ENCODE data around the gene CDH24. TPM values are rescaled to one million over a fixed set of nuclear protein-coding genes. Genes with fewer than 3 reads are reported as not detected.

Gene CDH24
- polyA plus RNA-seq, 2 of the 4 experiments (the other 2 are of a cell fraction), result 4.8 to 5.1 TPM

DNA sequence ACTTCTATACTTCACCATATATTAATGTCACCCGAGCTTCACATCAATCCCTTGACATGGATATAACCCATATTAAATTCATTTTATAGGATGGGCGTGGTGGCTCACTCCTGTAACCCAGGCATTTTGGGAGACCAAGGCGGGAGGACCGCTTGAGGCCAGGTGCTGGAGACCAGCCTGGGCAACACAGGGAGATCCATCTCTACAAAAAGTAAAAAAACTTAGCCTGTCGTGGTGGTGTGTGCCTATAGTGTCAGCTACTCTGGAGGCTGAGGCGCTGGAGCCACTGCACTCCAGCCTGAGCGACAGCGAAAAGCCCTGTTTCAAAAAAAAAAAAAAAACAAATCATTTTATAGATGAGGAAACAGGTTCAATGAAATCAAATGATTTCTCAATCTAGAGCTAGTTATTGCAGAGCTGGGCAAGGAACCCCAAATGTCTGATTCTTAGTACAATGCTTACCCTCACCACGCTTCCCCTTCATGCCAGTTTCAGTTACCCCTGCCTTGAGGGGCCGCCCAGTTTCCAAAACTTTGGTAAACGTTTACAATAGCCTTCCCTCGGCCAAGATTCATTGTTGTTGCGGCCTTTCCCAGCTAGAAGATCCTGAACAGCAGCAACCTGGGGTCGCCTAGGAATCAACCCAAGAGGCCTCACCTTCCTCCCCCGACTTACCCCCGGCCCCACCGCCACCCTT, 23.4 kb downstream of the CDH24 start:
- FAIRE-seq, result no peak
- ATAC-seq, result peak in 1 of 2 experiments; percentile 49; a peak in 3 of 6 replicates
- H3K9me3 ChIP-seq, result no peaks in the 10 kb centered on the region
- no peak for DNase-seq (ENCODE audit: low read depth in 1 of 2, low spot score in 1 of 2)
- H3K4me3 ChIP-seq, result peak overlapping the region; percentile 76
- peak overlapping the region; percentile 97 for H3K4me2 ChIP-seq
- TF ChIP-seq TP53 (CRISPR knock-in tag; IDR thresholded peaks at IDR 0.05), result no peak
- TF ChIP-seq, protein P1, sequence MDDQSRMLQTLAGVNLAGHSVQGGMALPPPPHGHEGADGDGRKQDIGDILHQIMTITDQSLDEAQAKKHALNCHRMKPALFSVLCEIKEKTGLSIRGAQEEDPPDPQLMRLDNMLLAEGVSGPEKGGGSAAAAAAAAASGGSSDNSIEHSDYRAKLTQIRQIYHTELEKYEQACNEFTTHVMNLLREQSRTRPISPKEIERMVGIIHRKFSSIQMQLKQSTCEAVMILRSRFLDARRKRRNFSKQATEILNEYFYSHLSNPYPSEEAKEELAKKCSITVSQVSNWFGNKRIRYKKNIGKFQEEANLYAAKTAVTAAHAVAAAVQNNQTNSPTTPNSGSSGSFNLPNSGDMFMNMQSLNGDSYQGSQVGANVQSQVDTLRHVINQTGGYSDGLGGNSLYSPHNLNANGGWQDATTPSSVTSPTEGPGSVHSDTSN (IDR thresholded peaks at IDR 0.05), result no peak
- TF ChIP-seq RAD21 (conservative IDR thresholded peaks at IDR 0.05 in 1 of 2, IDR thresholded peaks at IDR 0.05 in 1 of 2), result no peak
- no peak for TF ChIP-seq ESRRA (IDR thresholded peaks at IDR 0.05; ENCODE audit: borderline replicate concordance, low read length)
- no peak for TF ChIP-seq JUN (IDR thresholded peaks at IDR 0.05)
- TF ChIP-seq RFX5 (IDR thresholded peaks at IDR 0.05), result no peak
- TF ChIP-seq HEYL (CRISPR knock-in tag; IDR thresholded peaks at IDR 0.05), result no peak
- TF ChIP-seq ZC3H11A (IDR thresholded peaks at IDR 0.05), result no peak
- no peak for TF ChIP-seq KDM5A (IDR thresholded peaks at IDR 0.05)
- no peak for TF ChIP-seq ZFP36 (IDR thresholded peaks at IDR 0.05; ENCODE audit: borderline replicate concordance, partially characterized antibody)
- no peak for TF ChIP-seq PHF8 (IDR thresholded peaks at IDR 0.05; ENCODE audit: borderline replicate concordance, low read depth)
- TF ChIP-seq EP300 (IDR thresholded peaks at IDR 0.05), result no peak
- no peak for TF ChIP-seq CBX8 (IDR thresholded peaks at IDR 0.05)
- TF ChIP-seq CEBPB (IDR thresholded peaks at IDR 0.05), result no peak
- no peak for TF ChIP-seq SMC3 (IDR thresholded peaks at IDR 0.05)
- TF ChIP-seq, protein P2, sequence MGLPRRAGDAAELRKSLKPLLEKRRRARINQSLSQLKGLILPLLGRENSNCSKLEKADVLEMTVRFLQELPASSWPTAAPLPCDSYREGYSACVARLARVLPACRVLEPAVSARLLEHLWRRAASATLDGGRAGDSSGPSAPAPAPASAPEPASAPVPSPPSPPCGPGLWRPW (IDR thresholded peaks at IDR 0.05), result no peak
- no peak for TF ChIP-seq TFCP2L1 (CRISPR knock-in tag; IDR thresholded peaks at IDR 0.05)
- TF ChIP-seq CHD4 (IDR thresholded peaks at IDR 0.05; ENCODE audit: borderline replicate concordance), result no peak
- H3K27ac ChIP-seq, result peak overlapping the region; percentile 89 to 97
- ChIA-PET CTCF (interaction anchor here (0.5 to 2.4 kb wide), 13 partner anchors 10 to 477 kb away, joined by 3 to 12 read pairs (median 3); partner anchors contain the start of gene CDH24), POLR2A (interaction anchor here (0.7 to 2.1 kb wide), 5 partner anchors 23 to 61 kb away, joined by 4 to 21 read pairs (median 5); partner anchors contain the start of gene ACIN1)
- peaks cover 13% of the 10 kb centered on the region for H3K4me1 ChIP-seq
- WGBS (ENCODE audit: missing lambda C conversion rate), result 45% methylated on average over 14 of the region's 17 CpGs

DNA sequence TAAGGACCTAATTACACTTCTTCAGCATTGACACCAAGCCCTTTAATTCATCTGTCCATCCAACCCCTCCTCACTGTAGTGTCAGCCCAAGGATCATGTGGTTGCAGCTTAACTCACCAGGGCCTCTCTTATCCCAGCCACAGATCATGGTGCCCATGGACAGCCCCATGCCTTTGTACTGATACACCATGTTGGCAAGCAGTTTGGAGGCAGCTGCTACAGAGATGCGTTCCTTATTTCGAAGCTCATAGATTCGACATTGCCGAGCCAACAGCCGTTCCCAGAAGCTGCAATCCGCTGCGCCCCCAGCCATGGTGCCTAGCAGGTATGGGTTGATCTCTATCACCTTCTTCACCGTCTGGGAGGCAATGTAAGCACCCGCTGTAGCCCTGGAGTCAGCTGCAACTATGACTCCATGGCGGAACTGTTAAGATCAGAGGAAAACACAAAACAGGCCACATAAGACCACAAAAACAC, 24.0 kb downstream of the CDH24 start:
- ChIA-PET POLR2A (interaction anchor here (1.4 to 2.1 kb wide), 3 partner anchors 22 to 38 kb away, joined by 4 to 21 read pairs (median 7); no protein-coding TSS in a partner anchor), CTCF (interaction anchor here (0.5 to 2.4 kb wide), 14 partner anchors 10 to 476 kb away, joined by 3 to 12 read pairs (median 4); partner anchors contain the start of gene CDH24)
- ATAC-seq (no peak), FAIRE-seq (no peak), DNase-seq (ENCODE audit: low read depth in 1 of 2, low spot score in 1 of 2) (no peak)
- Histone ChIP-seq H3K27ac (peak overlapping the region; percentile 89 to 97; a peak in 4 of 6 replicates), H3K4me3 (peak overlapping the region; percentile 76), H3K4me2 (peak overlapping the region; percentile 97), H3K9me3 (no peaks in the 10 kb centered on the region), H3K4me1 (peaks cover 13% of the 10 kb centered on the region)
- WGBS (ENCODE audit: missing lambda C conversion rate), result 96% methylated on average over 10 of the region's 10 CpGs
- TF ChIP-seq, protein P3, sequence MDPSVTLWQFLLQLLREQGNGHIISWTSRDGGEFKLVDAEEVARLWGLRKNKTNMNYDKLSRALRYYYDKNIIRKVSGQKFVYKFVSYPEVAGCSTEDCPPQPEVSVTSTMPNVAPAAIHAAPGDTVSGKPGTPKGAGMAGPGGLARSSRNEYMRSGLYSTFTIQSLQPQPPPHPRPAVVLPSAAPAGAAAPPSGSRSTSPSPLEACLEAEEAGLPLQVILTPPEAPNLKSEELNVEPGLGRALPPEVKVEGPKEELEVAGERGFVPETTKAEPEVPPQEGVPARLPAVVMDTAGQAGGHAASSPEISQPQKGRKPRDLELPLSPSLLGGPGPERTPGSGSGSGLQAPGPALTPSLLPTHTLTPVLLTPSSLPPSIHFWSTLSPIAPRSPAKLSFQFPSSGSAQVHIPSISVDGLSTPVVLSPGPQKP (IDR thresholded peaks at IDR 0.05; ENCODE audit: low read depth, low read length), result no peak
- TF ChIP-seq KDM1A (IDR thresholded peaks at IDR 0.05; ENCODE audit: low read depth) (no peak), EHF (CRISPR knock-in tag; IDR thresholded peaks at IDR 0.05) (no peak), CBX8 (IDR thresholded peaks at IDR 0.05) (no peak), HOXB5 (CRISPR knock-in tag; IDR thresholded peaks at IDR 0.05) (no peak), SMC3 (IDR thresholded peaks at IDR 0.05) (no peak), ZC3H11A (IDR thresholded peaks at IDR 0.05) (no peak), JUNB (IDR thresholded peaks at IDR 0.05) (no peak), RAD21 (conservative IDR thresholded peaks at IDR 0.05 in 1 of 2, IDR thresholded peaks at IDR 0.05 in 1 of 2) (no peak), SREBF2 (IDR thresholded peaks at IDR 0.05) (no peak), RCOR1 (IDR thresholded peaks at IDR 0.05; ENCODE audit: low read depth, low read length) (no peak)
- TF ChIP-seq, protein P4, sequence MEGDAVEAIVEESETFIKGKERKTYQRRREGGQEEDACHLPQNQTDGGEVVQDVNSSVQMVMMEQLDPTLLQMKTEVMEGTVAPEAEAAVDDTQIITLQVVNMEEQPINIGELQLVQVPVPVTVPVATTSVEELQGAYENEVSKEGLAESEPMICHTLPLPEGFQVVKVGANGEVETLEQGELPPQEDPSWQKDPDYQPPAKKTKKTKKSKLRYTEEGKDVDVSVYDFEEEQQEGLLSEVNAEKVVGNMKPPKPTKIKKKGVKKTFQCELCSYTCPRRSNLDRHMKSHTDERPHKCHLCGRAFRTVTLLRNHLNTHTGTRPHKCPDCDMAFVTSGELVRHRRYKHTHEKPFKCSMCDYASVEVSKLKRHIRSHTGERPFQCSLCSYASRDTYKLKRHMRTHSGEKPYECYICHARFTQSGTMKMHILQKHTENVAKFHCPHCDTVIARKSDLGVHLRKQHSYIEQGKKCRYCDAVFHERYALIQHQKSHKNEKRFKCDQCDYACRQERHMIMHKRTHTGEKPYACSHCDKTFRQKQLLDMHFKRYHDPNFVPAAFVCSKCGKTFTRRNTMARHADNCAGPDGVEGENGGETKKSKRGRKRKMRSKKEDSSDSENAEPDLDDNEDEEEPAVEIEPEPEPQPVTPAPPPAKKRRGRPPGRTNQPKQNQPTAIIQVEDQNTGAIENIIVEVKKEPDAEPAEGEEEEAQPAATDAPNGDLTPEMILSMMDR (IDR thresholded peaks at IDR 0.05), result no peak
- TF ChIP-seq, protein P1 (IDR thresholded peaks at IDR 0.05), result no peak
- TF ChIP-seq, protein P5, sequence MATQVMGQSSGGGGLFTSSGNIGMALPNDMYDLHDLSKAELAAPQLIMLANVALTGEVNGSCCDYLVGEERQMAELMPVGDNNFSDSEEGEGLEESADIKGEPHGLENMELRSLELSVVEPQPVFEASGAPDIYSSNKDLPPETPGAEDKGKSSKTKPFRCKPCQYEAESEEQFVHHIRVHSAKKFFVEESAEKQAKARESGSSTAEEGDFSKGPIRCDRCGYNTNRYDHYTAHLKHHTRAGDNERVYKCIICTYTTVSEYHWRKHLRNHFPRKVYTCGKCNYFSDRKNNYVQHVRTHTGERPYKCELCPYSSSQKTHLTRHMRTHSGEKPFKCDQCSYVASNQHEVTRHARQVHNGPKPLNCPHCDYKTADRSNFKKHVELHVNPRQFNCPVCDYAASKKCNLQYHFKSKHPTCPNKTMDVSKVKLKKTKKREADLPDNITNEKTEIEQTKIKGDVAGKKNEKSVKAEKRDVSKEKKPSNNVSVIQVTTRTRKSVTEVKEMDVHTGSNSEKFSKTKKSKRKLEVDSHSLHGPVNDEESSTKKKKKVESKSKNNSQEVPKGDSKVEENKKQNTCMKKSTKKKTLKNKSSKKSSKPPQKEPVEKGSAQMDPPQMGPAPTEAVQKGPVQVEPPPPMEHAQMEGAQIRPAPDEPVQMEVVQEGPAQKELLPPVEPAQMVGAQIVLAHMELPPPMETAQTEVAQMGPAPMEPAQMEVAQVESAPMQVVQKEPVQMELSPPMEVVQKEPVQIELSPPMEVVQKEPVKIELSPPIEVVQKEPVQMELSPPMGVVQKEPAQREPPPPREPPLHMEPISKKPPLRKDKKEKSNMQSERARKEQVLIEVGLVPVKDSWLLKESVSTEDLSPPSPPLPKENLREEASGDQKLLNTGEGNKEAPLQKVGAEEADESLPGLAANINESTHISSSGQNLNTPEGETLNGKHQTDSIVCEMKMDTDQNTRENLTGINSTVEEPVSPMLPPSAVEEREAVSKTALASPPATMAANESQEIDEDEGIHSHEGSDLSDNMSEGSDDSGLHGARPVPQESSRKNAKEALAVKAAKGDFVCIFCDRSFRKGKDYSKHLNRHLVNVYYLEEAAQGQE (IDR thresholded peaks at IDR 0.05), result no peak

Measured in A549 (cell line).